GM19455 (cell line): ENCODE results near the gene RAB31.

Experiments
- ATAC-seq: cut with Tn5 transposase; IDR thresholded peaks from one replicate; pipeline ENCODE4 v1.9.1; 2021; ENCODE audit not compliant: unreplicated experiment

Gene RAB31

DNA sequence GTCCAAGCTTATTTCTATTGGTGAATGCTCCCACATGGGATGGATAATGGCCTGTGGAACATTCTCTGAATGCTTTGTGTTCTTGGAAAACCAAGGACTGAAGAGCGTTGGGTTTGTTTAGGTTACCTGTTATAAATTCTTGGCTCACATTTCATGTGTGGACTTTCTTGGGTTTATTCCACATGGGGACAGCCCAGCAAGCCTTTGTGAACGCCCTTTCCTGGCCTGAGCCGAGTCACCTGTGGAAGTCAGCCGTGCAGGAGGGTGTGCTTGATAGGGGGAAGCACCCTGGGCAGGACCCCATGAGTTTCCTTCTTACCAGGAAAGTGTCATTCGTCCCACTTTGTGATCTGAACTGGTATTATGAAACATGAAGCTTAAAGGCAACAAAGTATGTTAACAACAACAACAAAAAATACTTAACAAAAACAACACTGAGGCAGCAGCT is 4.1 kb downstream of the RAB31 start:
- no peak for ATAC-seq

DNA sequence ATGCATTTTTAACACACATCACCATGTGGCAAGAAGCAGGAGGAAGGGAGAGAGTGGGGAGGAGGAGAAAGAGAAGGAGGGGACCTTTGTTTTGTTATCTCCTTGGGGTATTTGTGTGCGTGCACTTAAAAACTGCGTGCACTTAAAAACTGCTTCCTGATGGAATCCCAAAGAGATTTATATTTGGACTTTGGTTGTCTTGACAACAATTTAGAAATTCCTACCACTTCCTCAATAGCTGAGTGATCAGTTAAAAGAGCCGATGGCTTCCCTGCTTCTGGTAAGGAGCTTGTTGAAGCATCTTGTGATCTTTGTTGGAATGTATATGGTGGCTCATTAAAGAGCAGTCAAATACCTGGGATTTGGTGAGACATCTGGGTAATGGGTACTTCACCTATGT is 4.5 kb downstream of the RAB31 start:
- ATAC-seq, result no peak

DNA sequence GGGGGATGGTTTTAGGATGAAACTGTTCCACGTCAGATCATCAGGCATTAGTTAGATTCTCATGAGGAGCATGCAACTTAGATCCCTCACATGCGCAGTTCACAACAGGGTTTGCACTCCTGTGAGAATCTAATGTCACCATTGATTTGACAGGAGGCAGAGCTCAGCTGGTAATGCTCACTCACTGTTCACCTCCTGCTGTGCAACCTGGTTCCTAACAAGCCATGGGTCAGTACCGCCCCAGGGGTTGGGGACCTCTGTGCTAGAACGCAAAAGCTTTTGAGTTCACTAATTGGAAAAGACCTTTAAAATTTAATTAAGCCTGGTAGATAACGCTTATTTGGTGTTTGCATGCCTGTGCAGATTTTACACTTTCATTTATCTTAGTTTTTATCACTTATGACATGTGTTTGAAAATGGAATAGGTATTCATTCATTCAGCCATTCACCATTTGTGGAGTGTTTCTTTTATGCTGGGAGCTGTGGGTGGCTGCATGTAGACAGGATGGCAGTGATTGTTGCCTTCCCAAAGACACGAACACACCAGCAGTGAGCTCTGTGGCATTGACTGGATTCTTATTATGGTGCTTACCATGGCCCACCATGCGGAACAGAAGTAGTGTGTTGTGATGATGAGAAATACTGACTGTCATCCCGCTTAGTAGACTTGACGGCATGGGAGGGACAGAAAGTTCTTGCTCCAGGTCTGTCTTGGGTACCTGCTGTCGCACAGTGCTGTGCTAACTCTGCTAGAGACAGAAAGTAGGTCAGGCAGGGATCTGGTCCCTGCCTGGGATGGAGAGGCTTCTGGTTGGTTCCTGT is 6.4 kb downstream of the RAB31 start:
- ATAC-seq, result no peak

DNA sequence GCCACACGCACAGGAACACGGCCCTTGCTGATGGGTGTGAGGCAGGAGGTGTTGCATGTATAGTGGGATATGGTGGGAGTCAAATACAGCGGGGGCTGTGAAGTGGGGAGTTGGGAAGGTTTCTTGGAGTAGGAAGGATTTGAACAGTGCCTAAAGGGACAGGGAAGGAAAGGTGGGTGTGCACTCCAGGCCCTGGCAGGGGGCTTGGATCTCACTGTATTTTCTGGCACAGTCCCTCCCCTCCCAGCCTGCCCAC is 6.9 kb downstream of the RAB31 start:
- ATAC-seq, result no peak

DNA sequence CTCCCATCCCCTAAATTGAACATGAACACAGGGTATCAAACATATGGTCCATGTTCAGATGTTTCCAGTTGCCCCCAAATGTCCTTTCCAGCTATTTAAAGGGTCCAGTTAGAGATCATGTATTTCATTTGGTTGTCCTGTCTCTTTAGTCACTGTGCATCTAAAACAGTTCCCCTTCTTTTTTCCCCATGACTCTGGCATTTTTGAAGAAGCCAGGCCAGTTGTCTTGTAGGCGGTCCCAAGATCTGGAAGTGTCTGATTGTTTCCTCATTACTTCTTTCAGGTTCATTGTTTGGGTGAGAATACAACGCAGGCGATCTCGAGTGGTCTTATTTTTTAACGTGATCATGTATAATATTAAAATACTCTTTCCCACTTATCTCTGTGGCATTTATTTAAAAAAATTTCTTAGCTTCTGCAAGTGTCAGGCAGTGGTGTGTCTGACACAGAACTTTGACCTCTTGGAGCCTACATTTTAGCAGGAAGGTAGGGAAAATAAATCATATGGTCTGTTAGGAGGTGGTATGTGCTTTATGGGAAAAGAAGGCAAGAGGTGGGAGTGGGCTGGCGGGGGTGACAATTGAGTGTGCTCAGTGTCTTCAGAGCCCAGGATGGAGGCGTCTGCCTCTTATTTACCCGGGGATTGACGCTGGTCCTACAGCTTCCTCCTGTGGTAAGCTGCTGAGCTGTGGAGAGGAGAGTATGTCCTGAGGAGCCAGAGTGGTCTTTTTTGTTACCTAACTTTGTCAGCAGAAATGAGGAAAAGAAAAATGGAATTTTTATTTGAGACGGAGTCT is 8.1 kb downstream of the RAB31 start:
- no peak for ATAC-seq

DNA sequence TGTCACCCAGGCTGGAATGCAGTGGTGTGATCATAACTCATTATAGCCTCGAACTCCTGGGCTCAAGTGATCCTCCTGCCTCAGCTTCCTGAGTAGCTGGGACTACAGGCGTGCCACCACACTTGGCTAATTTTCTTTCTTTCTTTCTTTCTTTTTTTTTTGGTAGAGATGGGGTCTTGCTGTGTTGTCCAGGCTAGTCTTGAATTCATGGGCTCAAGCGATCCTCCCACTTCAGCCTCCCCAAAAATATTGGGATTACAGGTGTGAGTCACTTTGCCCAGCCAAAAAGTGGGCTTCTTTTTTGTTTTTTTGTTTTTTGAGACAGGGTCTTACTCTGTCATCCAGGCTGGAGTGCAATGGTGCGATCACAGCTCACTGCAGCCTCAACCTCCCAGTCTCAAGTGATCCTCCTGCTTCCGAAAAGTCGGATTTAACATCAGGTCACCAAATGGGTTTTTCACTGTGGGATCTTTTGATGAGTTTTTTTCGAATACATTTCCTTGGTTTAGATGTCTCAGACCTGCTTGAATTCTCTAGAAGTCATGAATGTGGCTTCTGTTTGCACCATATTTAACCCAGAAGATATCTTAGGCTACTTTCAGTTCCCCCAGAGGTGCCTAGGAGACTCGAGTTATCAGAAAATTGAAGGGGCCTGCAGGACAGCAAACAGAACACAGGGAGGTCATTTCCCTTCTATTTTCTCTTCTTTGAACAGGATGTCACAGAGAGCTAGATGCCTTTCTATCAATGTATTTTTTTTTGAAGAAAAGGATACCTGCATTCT is 8.9 kb downstream of the RAB31 start:
- peak; percentile 69 for ATAC-seq

DNA sequence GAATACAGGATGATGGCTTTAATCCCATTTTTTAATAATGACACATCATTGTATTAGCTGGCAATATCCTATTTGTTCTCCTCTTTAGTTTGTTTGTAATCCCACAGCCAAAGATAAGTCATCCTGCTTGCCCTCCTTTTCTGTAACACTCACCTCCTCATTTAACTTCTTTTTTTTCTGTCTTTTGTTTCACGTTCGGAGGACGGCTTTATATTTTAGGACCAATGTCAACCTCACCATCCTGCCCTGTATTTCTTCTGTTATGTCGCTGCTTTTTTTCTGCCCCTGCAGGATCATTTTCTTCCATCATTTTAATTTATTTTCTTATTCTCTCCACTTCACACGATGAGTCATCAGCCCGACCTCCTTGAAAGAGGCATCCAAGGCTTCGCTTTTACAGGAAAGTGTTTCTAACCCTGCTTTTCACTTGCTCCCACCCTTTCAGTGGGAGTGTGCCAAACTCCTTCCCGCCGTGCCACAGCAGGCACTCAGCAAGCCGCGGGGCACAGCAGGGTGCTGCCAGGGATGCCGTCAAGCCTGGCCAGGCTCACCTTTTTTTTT is 11.4 kb downstream of the RAB31 start:
- ATAC-seq, result no peak

DNA sequence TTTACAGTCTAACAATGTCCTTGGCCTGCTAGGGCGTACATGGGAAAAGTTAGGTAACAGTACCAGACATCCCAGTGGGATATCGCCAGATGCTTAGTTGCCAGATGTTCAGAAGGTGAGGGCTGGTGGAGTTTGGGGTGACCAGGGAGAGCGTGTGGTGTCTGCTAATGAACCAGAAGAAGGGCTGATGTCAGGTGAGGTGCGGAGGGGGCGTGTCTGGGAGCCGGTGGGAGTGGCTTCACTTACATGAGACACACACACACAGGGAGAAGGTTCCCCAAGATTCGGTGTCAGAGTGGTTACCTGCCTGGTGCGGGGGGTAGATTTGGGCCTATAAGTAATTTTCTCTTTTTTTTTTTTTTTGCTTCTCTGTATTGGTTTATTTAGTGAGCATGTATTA is 12.2 kb downstream of the RAB31 start:
- ATAC-seq, result no peak

DNA sequence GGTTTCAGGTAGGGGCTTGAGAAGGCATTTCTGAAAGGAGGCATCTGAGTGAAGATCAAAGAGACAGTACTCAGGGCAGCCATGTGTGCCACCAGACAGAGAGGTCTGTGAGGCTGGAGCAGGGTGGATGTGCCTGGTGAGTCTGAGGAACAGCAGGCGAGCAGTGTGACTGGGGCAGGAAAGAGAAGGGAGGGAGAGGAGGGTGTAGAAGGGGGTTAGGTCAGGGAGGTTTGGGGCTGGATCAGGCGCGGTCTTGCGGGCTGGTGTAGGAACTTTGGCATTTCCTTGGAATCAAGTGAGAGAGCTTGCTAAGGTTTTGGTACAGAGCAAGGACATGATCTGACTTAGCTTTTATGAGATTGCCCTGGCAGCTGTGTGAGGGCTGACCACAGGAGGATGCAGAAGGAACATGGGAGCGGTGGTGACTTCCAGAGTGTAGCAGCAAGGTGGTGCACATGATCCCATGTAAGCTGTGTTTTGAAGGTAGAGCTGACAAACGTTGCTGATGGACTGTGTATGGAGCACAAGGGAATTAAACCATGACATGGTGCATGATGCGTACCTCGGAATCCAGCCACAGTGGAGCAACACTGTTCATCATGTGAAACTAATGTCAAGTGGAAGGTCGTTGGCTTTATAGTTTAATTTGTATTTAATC is 13.9 kb downstream of the RAB31 start:
- ATAC-seq, result no peak

DNA sequence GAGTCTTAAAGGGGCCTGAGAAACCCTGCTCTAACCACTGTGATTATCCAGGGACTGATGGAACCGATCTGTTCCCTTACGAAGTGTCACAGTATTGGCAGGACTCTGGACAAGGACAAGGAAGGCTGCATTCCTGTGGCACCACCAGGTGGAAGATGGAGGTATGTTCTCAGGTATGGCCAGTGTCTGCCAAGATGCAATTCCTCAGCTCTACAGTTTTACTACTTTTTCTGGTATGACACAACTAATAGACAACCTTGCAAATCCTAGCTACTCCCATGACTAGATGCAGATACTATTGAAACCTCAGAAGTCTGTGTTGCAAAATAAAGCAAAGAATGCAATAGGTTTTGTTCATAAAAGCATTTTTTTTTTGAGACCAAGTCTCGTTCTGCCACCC is 14.6 kb downstream of the RAB31 start:
- no peak for ATAC-seq

DNA sequence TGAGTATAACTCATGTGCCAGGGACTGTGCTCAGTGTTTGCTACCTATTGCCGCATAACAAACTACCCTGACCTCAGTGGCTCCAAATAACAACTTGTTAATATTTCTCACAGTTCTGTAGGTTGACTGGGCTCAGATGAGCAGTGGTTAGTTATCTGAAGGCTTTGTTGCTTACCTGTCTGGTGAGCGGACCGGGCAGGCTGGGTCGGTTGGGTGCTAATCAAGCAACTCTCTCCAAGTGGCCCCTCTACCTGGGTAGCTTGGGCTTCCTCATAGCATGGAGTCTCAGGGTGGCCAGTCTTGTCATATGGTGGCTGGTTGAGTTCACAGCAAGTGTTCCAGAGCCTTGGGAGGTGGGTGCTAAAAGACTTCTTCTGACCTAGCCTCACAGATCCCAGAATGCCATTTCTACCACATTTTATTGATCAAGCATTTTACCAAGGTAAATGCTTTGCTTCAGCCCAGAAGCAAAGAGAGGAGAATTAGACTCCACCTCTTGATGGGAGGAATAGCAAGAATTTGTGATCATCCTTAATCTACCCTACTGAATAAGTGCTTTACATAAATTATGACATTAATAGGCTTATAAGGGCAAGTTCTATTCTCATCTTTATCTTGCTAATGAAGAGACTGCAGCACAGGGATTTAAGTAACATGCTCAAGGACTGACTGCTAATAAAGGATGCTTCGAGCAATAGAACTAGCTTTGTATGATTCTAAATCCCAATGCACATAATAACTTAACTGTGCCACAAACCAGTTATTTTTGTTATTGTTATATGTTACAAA is 16.9 kb downstream of the RAB31 start:
- ATAC-seq, result no peak

DNA sequence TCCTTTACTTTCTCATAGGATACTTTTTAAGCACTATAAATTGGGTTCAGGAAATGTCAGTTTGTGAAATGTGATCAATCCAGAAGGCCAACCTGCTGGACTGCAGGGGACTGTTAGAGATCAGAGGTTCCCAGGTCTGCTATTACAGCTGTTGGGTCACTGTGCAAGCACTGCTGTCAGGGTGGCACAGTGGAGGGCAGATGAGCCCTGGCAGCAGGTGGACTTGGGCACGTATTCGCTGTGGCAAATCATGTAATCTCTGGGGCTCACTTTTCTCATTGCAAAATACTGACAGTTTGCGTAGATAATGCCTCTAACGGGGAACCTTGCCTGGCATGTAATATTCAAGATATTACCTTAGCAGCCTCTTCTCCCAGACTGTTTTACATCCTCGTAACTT is 18.1 kb downstream of the RAB31 start:
- ATAC-seq, result no peak

DNA sequence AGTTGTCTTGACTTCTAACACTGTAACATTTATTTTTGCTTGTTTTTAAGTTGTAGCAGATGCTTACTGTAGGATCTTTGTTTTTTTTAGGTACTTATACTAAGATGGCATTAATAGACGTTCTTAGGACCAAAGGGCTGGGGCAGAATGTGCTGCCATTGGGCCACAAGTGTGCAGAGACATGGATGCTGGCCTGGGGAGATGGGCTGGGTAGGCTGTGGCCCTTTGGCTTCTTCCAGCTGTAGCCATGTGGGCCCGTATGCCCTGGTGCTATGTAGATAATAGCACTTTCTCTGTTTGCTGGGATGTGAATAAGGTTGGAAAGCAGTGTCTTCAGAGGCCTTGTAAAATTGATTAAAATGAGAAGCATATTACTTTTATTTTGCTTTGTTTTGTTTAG is 18.8 kb downstream of the RAB31 start:
- no peak for ATAC-seq

DNA sequence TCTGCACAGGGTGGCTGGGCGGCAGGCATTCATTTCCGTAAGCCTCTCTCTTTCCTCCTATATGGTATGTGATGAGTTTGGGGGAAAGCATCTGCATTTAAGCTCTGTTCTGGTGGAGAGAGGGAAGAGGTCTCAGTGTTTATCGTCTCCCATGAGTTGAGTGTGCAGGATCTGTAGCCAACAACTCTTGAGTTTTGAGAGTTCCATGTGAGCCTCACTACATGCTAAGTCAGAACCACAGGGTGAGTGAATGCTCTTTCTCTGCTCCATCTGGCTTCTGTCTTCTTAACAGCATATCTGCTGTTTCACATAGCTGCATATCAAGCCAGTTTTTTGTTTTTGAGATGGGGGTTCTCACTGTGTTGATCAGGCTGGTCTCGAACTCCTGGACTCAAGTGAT is 22.7 kb downstream of the RAB31 start:
- ATAC-seq, result no peak

DNA sequence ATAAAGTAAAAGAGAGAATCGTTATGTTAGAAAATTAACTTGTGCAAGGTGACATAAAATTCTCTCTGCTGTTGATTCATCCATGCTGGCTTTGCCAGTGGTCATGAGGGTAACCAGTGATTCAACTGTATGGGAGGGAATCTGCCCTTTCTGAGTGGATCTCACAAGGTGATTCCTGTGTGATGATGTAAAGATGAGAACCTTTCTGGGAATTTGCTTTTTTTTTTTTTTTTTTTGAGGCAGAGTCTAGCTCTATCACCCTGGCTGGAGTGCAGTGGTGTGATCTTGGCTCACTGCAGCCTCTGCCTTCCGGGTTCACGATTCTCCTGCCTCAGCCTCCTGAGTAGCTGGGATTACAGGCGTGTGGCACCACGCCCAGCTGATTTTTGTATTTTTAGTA is 23.3 kb downstream of the RAB31 start:
- ATAC-seq, result no peak

DNA sequence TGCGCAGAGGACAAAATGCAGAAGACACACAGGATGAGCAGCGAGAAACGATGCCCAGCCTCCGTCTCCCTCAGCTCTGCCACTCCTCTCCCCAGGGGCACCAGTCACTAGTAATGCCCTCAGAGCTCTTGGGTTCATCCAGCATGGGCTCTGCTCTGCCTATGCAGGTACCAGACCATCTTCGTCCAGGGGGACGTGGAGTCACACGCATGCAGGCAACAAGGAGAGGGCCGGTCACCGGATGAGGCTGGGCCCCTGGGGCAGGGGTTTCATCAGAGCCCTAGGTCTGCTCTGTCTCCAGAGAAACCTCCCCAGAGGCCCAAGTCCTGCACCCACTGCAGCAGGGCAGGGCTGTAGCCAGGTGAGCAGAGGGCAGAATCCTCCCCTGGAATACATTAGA is 23.9 kb downstream of the RAB31 start:
- no peak for ATAC-seq

DNA sequence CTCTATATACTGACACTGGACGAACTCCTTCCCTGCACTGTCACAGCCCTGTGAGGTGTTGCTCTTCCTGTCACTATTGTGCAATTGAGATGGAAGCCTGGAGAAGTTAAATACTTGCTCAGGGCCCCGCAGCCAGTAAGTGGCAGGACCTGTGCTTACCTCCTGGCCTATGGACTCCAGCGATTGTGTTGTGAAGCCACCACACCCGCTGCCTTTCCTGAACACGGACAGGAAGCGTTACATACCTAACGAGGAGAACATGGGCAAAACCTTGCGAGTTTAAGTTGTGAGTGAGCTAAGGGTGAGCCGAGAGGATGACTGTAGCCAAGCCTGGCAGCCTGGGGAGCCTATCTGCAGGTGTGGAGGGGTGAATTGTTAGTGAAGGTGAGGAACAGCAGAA is 26.1 kb downstream of the RAB31 start:
- no peak for ATAC-seq

DNA sequence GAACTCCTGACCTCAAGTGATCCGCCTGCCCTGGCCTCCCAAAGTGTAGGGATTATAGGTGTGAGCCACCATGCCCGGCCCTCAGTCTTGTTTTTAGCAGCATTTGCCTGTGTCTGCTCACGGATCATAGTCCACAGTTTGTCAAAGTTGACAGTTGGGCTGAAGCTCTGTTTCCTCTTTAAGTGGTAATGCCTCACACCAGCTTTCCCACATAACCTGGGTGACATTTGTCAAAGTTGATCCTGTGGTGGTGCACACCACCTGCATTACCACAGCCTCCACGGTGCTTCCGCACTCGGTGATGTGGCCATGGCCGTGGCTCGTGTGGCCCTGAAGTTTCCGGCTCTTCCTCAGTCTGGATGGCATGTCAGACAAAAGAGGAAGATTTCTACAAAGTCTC is 27.1 kb downstream of the RAB31 start:
- no peak for ATAC-seq

DNA sequence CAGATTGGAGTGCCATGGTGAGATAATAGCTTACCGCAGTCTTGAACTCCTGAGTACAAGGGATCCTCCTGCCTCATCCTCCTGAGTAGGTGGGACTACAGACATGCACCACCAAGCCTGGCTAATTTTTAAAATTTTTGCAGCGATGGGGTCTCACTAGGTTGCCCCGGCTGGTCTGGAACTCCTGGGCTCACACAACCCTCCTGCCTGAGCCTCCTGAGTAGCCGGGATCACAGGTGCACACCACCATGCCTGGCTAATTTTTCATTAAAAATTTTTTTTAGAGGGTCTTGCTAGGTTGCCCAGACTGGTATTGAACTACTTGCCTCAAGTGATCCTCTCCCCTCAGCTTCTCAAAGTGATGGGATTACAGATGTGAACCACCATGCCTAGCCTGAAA is 27.8 kb downstream of the RAB31 start:
- ATAC-seq, result no peak

DNA sequence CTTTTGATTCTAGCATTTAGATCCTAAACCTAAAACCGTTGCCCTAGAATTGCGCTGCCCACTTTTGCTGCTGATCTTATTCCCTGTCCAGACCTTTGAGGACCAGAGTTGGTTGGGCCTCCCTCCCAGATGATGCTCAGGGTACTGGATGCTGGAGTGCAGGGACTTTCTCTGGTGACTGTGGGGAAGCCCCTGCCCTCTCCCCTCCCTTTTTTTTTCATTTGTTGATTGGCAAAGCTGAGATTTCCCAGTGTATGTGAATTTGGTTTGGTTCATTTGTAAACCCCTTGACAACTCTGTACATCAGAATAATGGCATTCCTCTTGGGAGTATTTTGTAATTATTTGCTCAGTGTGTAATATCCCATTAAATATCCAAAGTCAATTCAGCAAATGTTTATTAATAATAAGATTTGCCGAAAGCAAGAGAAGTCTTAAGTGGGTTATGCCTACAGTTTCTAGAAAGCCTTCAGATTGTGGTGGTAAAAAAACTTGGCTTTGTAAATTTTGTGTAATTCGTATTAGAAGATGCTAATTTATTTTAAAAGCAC is 28.3 kb downstream of the RAB31 start:
- ATAC-seq, result no peak
